HEK293 (cell line): ENCODE measurements around the gene CTXN2.

ENCODE experiments used
- MYNN ChIP-seq: fragments of 450-650 bp; formaldehyde crosslinking; IDR thresholded peaks from 2 replicates; pipeline ENCODE4 v1.5.1; 2016; ENCODE audit warnings: missing biosample characterization, missing genetic modification characterization, borderline replicate concordance
- TCF7L2 ChIP-seq: IDR thresholded peaks from 2 replicates; pipeline ENCODE4 v1.6.1; 2011; ENCODE audit warnings: low read depth, mild to moderate bottlenecking, inconsistent platforms, low read length, moderate library complexity, borderline replicate concordance
- ZNF132 ChIP-seq: fragments of 450-650 bp; formaldehyde crosslinking; IDR thresholded peaks from 2 replicates; pipeline ENCODE4 v1.5.1; 2017; ENCODE audit warnings: missing biosample characterization, missing genetic modification characterization, borderline replicate concordance
- ZNF169 ChIP-seq: fragments of 450-650 bp; formaldehyde crosslinking; IDR thresholded peaks from 2 replicates; pipeline ENCODE4 v1.5.1; 2016; ENCODE audit warnings: missing biosample characterization, missing genetic modification characterization
- ZNF174 ChIP-seq: fragments of 450-650 bp; formaldehyde crosslinking; IDR thresholded peaks from 2 replicates; pipeline ENCODE4 v1.5.0; 2017; ENCODE audit warnings: missing biosample characterization, mild to moderate bottlenecking, missing genetic modification characterization
- ZNF544 ChIP-seq: fragments of 450-650 bp; formaldehyde crosslinking; IDR thresholded peaks from 2 replicates; pipeline ENCODE4 v1.5.0; 2017; ENCODE audit warnings: missing biosample characterization, missing genetic modification characterization
- ZNF549 ChIP-seq: fragments of 450-650 bp; IDR thresholded peaks from 2 replicates; pipeline ENCODE4 v1.5.1; 2018; ENCODE audit warnings: missing biosample characterization, missing genetic modification characterization, mild to moderate bottlenecking, inconsistent platforms, moderate library complexity
- ZNF792 ChIP-seq: fragments of 450-650 bp; formaldehyde crosslinking; IDR thresholded peaks from 2 replicates; pipeline ENCODE4 v1.5.1; 2016; ENCODE audit warnings: missing biosample characterization, missing genetic modification characterization
- TF ChIP-seq, protein P1 (sequence below): fragments of 450-650 bp; formaldehyde crosslinking; IDR thresholded peaks from 2 replicates; pipeline ENCODE4 v1.5.1; 2016; ENCODE audit warnings: missing biosample characterization, missing genetic modification characterization

- TF ChIP-seq, protein P1, sequence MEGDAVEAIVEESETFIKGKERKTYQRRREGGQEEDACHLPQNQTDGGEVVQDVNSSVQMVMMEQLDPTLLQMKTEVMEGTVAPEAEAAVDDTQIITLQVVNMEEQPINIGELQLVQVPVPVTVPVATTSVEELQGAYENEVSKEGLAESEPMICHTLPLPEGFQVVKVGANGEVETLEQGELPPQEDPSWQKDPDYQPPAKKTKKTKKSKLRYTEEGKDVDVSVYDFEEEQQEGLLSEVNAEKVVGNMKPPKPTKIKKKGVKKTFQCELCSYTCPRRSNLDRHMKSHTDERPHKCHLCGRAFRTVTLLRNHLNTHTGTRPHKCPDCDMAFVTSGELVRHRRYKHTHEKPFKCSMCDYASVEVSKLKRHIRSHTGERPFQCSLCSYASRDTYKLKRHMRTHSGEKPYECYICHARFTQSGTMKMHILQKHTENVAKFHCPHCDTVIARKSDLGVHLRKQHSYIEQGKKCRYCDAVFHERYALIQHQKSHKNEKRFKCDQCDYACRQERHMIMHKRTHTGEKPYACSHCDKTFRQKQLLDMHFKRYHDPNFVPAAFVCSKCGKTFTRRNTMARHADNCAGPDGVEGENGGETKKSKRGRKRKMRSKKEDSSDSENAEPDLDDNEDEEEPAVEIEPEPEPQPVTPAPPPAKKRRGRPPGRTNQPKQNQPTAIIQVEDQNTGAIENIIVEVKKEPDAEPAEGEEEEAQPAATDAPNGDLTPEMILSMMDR = no peak
- TF ChIP-seq ZNF174 (tag by site-specific recombination) (no peak), ZNF169 (tag by site-specific recombination) (no peak), ZNF792 (tag by site-specific recombination) (no peak), ZNF132 (tag by site-specific recombination) (no peak), MYNN (tag by site-specific recombination) (no peak), ZNF549 (tag by site-specific recombination) (no peak), TCF7L2 (no peak), ZNF544 (no peak)
Observed at GRCh38 chr15:48186271-48186670, 5.2 kb upstream of the CTXN2 start.
